ENCODE measurements around the gene GP1BB.
"Not testable (repeated sequence)": the region's sequence is repeated elsewhere in the genome, so short reads cannot be mapped to it uniquely, and the experiment has no call there.

The GP1BB gene

GRCh38 chr22:19693981-19694670 lies 29.2 kb upstream of the GP1BB start:
- no peak for DNase-seq

DNA sequence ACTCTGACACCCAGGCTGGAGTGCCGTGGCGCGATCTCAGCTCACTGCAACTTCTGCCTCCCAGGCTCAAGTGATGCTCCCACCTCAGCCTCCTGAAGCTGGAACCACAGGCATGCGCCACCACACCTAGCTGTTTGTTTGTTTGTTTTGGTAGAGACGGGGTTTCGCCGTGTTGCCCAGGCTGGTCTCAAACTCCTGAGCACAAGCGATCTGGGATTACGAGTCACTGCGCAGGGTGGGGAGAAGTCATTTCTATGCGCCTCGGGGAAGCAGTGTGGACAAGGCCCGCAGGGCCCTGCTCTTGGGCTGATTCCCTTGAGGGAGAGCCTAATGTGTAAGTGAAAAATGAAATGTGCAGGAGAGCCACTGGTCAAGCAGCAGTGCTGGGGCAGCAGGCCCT lies 28.6 kb upstream of the GP1BB start:
- DNase-seq = no peak

GRCh38 chr22:19696504-19697276 lies 26.6 kb upstream of the GP1BB start:
- no peak for DNase-seq

GRCh38 chr22:19697871-19698270 lies 25.5 kb upstream of the GP1BB start:
- DNase-seq = not testable (repeated sequence)

DNA sequence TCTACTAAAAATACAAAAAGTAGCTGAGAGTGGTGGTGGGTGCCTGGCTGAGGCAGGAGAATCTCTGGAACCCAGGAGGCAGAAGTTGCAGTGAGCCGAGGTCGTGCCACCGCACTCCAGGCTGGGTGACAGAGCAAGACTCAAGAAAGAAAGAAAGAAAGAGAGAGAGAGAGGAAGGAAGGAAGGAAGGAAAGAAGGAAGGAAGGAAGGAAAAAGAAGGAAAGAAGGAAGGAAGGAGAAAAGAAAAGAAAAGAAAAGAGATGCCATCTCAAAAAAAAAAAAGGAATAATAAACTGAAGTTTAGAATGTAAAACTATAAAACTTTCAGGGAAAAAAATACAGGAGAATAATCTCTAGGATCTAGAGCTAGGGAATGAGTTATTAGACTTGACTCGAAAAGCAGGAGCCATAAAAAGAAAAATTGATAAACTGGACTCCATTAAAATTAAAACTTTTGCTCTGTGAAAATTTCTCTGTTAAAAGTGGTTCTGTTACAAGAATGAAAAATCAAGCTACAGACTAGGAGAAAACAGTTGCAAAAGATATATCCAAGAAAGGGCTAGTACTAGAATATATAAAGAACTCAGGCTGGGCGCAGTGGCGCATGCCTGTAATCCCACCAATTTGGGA lies 22.4 kb upstream of the GP1BB start:
- DNase-seq = no peak

DNA sequence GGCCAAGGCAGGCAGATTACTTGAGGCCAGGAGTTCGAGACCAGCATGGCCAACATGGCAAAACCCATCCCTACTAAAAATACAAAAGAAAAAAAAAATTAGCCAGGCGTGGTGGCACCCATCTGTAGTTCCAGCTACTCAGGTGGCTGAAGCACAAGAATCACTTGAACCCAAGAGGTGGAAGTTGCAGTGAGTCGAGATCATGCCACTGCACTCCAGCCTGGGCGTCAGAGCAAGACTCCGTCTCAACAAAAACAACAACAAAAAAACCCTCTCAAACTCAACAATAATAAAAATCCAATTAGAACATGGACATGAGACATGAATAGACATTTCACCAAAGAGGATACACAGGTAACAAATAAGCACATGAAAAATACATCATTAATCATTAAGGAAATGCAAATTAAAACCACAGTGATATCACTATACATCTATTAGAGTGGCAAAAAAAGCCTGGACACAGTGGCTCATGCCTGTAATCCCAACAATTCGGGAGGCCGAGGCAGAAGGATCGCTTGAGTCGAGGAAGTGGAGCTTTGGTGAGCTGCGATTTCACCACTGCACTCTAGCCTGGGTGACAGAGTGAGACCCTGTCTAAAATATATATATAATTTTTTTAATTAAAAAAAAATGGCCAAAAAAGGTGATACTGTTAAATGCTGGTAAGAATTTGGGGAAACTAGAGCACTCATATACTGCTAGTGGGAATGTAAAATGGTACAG lies 21.8 kb upstream of the GP1BB start:
- DNase-seq = no peak

DNA sequence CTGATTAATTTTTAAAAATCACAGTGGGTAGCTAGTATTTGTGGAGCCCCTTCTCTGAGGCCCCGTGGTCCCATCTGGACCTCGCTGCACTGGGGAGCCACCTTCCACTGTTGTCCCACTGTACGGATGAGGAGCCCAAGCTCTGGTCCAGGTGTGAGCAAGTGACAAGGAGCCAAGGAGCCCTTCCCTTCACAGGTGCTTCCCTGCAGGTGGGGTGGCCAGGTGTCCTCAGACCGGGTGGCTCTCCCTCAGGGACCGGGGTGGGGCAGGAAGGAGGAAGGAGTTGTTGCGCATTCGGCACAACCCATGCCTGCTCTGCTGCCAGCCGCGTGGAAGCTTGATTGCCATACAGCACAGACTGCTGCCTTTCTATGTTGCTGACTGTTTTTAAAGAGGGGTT lies 19.5 kb upstream of the GP1BB start:
- no peak for DNase-seq

DNA sequence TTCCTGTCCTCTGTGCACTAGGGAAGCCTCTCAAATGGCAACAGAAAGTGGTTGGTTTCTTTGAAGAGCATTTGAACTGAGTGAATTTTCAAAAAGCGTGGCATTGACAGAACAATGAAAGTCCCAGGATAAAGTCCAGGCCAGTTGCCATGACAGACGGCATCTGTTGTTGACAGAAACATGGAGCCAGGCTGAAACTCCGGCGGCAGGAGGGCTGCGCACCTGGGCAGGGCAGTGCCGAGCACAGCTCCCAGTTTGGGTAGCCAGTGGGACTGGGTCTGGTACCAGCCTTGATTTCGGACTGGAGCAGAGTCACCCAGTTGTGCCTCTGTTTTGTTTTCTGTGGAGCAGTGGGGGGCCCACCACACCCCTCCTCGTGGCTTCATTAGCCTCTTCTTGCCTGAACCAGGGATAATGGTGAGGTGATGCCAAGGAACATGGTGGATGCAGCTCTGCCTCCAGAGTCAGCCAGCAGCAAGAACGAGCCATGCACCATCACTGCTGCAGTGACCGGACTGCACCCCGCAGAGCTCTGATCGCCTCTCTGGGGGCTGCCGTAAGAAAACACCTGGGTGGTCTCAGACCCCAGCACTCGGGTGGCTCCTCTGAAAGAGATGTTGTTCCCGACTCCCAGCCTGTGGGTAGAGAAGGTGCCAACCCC lies 18.9 kb upstream of the GP1BB start:
- no peak for DNase-seq

GRCh38 chr22:19705181-19705934 lies 18.0 kb upstream of the GP1BB start:
- no peak for DNase-seq

- DNase-seq = no peak
Measured at GRCh38 chr22:19706661-19707151, 16.6 kb upstream of the GP1BB start.

- DNase-seq = no peak
Measured at GRCh38 chr22:19707347-19708290, 15.7 kb upstream of the GP1BB start.

- no peak for DNase-seq
Measured at GRCh38 chr22:19708321-19709011, 14.9 kb upstream of the GP1BB start.

DNA sequence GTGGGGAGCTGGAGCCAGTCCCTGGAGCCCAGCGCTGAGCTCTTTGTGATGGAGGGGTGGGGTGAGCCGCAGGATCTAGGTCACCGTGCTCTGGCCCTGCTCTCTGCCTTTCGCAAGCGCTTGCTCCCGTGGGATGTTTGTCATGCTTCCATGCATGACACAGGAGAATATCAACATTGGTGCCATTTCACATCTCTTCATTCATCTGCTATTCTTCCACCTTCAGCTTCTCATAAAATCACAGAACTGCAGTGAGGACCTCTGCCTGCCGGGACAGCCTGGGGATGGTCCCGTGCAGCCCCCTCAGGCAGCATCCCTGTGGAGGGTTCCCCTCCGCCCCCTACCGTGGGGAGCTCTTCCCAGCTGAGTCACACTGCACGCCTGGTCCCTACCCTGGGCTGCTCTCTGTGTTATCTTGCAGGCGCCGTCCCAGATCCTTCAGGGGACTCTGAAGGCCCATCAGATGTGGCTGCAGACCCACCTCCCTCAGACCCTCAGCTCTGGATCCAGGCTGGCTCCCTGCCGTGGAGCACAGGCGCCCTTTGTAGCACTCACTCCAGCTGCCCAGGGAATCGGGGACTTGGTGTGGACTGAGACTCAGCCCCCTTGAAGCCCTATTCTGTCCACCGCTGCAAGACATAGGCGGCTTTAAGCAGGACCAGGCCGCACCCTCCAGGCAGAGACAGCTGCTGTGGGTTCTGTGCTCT lies 14.1 kb upstream of the GP1BB start:
- no peak for DNase-seq

DNA sequence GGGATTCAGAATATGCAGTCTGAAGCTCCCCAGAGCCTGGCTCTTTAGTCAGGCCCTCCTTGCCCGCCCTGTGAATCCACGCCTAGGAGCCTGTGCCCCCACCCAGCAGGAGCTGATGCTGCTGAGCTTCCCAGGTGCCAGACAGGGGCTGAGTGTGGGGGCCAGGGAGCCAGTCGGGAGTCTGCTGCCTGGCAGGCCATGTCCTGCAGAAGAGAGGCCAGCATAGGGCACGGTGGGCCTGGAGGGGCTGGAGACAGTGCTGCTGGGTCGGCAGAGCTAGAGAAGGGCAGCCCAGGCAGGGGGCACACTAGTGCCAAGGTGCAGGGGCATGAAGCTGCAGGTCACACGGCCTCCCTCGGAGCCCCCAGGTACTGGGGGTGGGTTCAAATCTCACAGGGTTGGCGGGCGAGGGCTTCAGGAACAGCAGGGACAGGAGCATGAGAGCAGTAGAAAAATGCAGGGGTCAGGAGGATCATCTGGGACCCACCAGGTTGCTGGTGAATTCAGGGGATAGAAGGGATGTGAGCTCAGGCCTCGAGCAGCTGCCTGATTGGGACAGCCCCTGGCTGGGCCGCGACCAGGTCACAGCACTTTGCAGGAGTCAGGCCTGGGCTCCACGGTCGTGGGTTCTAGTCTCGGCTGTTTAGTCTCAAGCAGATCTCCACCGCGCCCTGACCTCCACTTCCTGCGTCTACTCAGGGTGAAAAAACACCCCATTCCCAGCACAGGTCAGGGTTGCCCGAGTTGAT lies 13.1 kb upstream of the GP1BB start:
- DNase-seq = no peak

DNA sequence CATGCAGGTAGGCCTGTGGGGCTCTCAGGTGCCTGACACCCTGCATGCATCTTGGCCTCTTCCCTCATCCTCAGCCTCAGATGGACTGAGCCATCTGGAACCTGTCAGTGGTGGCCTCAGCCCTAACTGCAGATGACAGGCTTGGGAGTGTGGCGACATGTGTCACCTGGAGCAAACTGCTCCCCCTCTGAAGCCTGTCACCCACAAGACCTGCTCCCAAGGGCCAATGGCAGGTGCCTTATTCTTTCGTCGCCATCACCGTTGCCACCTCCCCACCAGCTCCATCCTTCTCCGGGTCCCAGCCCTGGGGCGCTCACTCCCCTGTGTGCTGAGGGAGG lies 12.6 kb upstream of the GP1BB start:
- no peak for DNase-seq

DNA sequence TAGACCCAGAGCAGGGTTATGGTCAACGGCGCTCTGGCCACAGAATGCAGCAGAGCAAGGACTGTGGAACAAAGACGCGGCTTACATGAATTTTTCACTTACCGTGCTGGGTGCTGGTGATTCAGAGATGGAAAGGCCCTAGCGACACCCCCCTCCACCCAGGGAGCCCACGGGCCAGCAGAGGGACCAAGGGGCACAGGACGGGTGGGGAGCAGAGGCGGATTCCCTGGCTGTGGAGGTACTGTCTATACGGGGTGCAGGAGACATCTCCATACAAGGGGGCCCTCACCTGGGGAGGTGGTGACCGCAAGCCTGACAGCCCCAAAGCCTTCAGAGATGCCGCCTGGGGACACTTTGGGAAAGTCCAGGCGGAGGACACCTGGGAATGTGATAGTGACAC lies 10.1 kb upstream of the GP1BB start:
- no peak for DNase-seq

GRCh38 chr22:19713650-19714311 lies 9.6 kb upstream of the GP1BB start:
- no peak for DNase-seq
